Omental fat pad (tissue), 4 donors: ENCODE data around the gene PML. TPM values are rescaled to one million over a fixed set of nuclear protein-coding genes. Genes with fewer than 3 reads are reported as not detected.
"Not testable (repeated sequence)": the region's sequence is repeated elsewhere in the genome, so short reads cannot be mapped to it uniquely, and the experiment has no call there.

ENCODE experiments used
- ATAC-seq: fragments of 150-250 bp; one replicate; pipeline ENCODE4 v1.9.1; 2016; ENCODE audit warnings: mild to moderate bottlenecking, moderate library complexity; ENCODE audit not compliant: low FRiP score
- DNase-seq: peaks from one replicate; pipeline ENCODE4 v3.0.0-alpha.2; 2019; ENCODE audit warnings: low spot score
- total RNA-seq, 4 donors: library from RNA; depleted of rRNA; stranded (reverse); fragments of >200 nt; gene quantifications; one replicate each; pipeline ENCODE4 v1.1.0, GENCODE V29; 2016
- TF ChIP-seq, protein P1 (sequence below), 3 donors: fragments of 450-650 bp; IDR thresholded peaks; one replicate each; pipeline ENCODE4 v1.5.1; 2016 to 2017; ENCODE audit warnings: antibody characterized with exemption in 3 of 3, mild to moderate bottlenecking in 3 of 3, moderate library complexity in 2 of 3

The PML gene
- total RNA-seq, 4 donors from 2014 or later, result 39.3 to 172 (median 86.5) TPM

DNA sequence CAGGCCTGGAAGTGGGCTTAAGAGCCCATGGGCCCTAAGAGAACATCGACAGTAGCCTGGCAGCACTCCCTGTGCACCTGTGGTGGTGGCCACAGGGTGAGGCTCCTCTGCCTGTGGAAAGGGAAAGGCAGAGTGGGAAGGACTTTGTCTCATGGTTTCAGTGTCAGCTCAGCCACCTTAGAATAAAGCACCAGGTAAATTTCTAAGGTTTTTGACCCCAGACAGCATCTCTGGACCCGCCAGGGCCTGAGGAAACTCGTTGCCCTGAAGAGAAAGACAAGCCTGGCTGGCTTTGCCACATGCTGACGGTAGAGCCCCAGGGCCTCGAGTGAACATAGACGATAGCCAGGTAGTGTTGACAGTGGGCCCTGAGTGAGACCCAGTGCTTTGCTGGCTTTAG lies 65.7 kb downstream of the PML start:
- no peak for DNase-seq
- TF ChIP-seq, protein P1, sequence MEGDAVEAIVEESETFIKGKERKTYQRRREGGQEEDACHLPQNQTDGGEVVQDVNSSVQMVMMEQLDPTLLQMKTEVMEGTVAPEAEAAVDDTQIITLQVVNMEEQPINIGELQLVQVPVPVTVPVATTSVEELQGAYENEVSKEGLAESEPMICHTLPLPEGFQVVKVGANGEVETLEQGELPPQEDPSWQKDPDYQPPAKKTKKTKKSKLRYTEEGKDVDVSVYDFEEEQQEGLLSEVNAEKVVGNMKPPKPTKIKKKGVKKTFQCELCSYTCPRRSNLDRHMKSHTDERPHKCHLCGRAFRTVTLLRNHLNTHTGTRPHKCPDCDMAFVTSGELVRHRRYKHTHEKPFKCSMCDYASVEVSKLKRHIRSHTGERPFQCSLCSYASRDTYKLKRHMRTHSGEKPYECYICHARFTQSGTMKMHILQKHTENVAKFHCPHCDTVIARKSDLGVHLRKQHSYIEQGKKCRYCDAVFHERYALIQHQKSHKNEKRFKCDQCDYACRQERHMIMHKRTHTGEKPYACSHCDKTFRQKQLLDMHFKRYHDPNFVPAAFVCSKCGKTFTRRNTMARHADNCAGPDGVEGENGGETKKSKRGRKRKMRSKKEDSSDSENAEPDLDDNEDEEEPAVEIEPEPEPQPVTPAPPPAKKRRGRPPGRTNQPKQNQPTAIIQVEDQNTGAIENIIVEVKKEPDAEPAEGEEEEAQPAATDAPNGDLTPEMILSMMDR (IDR thresholded peaks at IDR 0.05), result no peak
- no peak for ATAC-seq

DNA sequence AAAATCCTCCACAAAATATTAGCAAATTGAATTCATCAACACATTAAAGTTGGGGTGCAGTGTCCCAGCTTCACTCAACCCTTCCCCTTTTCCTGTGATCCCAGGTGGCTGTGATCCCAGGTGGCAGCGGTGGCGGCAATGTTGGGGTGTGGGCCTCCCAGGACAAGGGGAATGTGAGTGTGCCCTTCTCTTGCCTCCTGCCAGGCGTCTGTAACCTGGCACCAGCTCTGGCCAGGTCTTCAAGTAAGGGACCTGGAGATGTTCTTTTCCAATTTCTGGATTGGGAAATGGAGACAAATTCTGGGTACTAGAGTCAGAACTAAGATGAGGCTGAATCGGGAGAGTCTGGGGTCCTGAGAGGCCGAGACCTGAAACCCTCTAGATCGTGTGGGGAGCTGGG lies 67.7 kb downstream of the PML start:
- no peak for DNase-seq
- no peak for ATAC-seq
- TF ChIP-seq, protein P1 (IDR thresholded peaks at IDR 0.05), result no peak

DNA sequence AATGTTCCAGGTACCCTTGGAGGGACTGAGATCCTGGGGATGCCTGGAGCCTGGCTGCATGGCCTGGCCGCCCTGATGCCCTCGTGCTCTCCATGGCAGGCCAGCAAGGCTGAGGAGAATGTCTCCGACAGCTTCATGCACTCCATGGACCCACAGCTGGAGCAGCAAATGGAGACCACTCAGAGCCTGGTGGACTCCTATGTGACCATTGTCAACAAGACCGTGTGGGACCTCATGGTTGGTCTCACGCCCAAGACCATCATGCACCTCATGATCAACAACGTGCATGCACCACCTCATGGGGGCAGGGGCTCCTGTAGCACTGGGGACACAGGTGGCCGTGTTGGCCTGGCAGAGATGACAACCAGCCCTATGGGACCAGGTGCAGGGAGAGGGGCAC lies 68.2 kb downstream of the PML start:
- ATAC-seq (no peak), DNase-seq (no peak)
- TF ChIP-seq, protein P1 (IDR thresholded peaks at IDR 0.05), result no peak

DNA sequence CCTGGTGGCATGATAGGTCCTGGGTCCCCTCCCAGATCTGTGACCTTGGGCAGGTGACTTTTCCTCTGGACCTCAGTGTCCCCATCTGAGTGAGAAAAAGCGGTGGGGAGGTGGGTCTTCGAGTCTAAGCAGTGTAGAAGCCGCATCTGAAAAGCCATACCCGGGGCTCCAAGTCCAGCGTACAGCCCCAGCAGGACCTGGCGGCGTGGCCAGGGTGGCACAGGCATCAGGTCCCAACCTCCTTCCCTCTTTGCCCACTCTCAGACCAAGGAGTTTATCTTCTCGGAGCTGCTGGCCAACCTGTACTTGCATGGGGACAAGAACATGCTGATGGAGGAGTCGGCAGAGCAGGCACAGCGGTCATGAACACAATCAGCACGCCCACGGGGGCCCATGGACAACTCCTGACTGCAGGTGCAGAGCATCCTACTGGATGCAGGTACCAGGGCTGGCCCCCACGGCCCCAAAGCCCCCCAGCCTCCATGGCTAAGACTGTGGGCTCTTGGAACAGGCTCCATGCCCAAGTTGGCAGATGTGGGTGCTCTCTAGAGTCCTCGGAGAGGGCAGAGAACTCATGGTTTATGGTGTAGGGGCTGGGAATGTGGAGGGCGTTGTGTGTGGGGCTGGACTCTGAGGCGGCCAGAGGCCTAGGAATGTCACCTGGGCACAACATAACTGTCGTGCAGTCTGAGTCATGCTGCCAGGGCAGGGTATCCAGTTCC lies 69.1 kb downstream of the PML start:
- not testable (repeated sequence) for ATAC-seq, DNase-seq

DNA sequence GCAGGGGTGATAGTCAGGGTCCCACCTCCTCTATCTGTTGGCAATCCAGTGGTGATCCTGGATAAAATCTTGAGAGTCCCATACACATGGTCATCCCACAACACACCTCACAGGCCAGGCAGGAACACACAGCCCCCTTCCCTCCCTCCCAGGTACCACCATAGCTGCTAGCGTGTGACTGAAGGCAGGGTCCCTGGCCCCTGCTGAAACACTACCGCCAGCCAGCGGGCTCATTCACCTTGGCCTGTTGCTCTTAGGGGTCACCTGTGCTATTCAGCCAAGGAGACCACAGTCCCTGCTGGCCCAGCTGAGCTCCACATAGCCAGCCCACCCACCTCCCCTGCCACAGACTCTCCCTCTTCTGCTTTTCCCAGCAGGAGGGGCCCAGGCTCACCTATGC lies 69.7 kb downstream of the PML start:
- ATAC-seq, DNase-seq: not testable (repeated sequence)

DNA sequence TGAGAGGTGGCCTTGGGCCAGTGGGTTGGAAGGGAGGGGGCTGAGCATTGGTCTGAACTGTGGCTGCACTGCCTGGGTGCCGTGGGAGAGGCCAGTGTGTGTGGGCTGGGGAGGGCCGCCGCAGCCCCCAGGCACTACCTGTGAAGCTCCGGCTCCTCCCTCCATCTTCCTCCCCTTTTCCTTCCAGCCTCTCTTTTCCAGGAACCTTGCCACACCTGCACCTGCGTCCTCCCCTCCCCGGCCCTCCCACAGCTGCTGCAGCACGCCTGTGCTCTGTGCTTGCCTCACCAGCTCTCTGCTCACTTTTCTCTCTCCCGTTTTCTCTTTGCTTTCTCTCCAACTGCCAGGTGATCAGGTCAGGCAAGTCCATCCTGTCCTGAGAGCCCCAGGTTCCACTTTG lies 70.3 kb downstream of the PML start:
- ATAC-seq, DNase-seq: not testable (repeated sequence)

DNA sequence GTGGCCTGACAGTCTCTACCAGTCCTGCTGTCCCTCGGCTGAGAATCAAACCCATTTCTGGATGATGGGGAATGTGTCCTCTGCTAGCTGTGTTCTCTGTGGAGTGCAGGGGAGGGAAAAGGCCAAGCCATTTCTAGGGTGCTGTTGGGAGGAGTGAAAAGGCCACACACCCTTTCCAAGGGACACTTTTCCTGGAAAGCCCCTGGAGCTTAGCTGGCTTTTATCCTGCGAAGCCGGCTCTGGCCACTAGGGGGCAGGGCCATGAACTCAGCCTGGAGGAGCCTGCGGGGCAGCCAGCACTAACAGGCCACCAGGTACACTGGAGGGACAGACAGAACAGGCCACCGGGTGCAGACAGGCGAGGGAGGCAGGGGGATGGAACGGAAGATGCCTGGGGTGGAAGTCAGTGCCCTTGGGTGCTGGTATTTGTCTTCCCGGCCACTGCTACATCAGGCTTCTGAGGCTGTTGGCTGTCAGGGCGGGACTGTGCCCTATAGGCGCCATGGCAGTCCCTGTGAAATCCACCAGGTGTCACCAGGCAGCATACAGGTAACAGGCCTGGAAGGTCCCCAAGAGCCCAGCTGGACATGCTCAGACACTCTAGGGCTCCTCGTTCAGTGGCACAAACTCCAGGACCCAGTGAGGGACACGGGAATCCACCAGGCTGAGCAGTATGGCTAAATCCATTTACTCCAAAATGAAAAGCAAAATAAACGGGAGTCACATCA lies 71.3 kb downstream of the PML start:
- not testable (repeated sequence) for DNase-seq
- peak; percentile 32 for ATAC-seq

DNA sequence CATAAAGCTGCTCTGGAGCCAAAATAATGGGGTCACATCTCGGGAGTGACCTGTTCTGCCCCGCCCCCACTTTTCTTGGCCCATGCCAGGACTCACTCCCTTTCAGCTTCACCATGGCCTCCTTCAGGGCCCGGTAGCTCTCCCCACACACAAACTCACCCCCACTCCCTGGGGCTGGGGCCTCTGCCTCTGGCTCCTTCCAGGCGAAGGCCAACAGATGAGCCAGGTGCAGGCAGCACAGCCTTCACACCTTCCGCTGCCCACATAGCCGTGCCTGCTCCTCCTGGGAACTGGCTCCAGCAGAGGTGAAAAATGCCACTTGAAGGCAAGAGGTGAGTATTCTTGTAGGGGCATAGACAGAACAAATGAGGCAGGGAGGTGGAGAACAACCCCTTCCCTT lies 77.1 kb downstream of the PML start:
- ATAC-seq, DNase-seq: not testable (repeated sequence)

DNA sequence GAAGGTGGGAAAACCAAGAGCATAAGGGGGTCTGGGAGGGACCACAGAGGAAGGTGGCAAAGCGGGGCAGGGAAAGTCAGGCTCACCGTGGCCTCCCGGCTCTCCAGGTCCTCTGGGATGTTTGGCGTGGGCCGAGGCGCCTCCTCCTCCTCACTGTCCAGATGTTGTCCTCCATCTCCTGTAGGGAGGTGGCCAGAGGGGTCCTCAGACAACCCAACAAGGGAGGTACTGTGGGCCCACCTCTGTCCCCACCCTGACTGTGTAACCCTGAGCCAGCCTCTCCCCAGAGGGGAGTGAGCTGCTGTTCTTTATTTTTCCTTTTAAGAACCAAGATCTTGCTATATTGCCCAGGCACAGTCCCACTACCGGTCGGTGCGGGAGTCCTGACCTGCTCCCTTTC lies 77.6 kb downstream of the PML start:
- not testable (repeated sequence) for DNase-seq, ATAC-seq

DNA sequence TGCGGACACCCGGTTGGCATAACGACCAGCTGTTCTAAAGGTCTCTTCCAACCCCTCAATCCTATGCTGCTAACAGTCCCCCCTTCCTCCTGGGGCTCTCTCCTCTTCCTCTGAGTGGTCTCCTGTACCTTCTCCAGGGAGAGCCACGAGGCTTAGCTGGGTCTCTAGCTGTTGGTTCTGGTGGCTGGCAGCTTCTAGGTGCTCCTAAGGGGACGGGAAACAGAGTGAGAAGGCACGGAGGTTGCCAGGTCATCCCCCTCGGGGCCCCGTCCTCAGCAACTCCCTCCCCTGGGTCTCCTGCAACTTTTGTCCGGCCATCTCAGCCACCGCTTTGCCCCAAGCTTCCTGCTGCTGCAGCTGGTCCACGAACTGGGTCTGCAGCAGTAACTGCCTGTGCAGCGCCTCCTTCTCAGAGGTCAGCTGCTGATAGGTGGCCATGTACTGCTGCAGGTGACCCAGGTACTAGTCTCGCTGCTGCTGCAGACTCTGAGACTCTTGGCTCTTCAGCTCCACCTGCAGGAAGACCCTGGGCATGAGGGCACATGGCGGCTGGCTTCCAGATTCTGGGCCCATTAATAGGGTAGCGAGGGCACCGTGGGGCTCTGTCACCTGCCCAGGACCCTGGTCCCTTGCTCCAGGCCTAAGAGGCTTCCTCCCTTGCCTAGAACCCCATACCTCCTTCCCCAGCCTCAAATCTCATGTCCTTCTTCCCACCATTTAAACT lies 78.3 kb downstream of the PML start:
- not testable (repeated sequence) for DNase-seq, ATAC-seq

DNA sequence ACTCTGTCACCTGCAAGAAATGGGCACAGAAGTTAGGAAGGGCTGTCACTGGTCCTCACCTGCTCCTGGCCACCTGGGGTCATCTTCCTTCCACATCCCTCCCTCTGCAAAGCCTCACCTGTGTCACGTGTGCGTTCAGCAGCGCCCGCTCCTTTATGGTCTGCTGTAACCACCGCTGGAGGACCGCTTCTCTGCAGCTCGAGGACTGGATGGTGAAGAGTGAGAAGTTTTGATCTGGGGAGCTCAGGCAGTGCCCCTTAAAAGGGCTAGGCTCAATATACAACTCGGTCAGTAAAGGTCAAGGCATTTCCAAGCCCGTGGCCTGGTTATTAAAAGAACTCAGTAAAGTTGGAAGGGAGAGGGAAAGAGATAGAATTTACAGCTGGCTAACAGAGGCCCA lies 81.3 kb downstream of the PML start:
- not testable (repeated sequence) for DNase-seq, ATAC-seq

DNA sequence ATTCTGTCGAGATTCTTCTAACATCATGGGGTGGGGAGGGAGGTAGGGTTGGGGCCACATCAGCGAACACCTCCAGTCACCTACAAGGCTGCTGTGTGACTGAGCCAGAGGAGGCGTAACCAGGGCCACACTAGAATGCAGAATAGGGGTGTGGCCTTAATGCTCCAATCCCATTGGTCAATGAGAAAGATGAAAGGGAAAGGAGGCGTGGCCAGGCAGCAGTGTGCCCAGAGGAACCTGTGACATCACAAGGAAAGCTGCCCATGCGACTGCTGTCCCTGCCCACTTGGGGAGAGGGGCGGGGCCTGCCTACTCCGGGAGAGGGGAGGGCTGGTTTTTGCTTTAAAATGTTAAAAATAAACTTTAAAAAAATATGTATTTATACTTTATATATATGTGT lies 87.9 kb downstream of the PML start, which contains the start of gene GOLGA6A:
GOLGA6A (minus strand) TSS at position 101 of the 400 bp plus-strand sequence; CDS start at position 60, 41 bp downstream.
- not testable (repeated sequence) for ATAC-seq, DNase-seq

DNA sequence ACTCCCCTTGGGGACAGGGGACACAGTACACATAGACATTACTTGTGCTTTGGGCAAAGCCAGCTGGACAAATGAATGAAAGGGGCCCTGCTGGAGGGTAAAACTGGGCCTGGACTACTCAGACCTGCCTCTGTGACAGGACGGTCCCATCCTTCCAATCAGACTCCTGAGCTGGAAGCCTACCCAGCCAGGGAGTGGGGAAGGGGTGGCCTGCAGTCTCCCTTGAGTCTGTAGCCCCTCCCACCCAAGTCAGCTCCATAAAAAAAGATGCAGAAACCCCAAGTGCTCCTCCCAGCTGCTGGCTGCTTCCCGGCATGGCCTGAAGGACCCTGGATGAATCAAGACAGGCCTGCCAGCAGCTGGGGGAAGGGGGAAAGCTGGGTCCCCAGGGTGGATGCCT lies 100.1 kb downstream of the PML start:
- not testable (repeated sequence) for ATAC-seq, DNase-seq

DNA sequence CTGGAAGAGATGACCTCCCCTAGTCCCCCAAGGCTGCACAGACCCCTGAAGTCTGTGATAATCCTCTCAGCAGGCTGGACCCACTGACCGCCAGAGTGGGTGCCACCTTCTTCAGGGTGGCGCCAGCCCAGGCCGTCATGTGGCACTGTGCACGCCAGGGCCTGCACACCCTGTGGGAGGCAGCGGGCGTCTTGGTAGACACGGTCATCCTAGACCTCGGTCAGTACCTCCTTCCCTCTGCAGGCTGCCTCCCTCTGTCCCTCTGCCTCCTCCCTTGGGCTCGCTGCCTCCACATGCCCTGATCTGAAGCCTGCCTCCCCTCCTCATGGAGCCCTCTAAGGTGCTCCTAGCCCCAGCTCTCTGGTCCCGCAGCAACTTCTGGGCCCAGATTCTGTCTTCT lies 101.1 kb downstream of the PML start:
- ATAC-seq, DNase-seq: not testable (repeated sequence)

DNA sequence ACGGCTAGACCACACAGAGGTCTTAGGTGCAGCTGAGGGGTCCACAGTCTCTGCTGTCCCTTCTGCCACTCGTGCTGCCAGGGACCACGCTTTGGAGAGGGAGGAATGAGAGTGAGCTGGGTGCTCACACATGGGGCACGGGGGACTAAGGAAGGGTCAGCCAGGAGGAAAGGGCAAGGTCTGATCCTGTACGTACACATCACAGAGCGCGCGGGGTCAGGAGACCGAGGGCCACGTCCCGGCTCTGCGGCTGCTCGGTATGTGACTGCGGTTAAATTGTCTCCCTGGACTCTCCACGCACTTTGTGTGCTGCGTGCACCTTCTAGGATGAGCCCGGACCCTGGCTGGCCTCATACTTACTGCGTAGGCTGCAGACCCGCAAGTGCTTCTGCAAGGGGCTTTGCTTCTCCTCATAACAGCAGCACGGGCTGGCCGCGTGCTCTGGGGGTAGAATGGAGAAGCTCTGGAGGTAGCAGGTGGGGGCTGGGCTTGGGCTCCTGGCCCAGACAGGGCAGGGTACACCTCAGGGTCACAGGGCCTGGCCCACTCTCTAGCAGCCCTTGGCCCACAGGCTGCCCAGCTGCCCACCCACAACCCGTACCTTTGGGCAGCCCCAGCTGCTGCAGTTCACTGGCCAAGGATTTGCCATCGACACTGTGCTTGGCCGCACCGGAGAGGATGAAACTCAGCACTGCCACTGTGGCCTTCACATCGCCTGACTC lies 102.4 kb downstream of the PML start:
- DNase-seq, ATAC-seq: not testable (repeated sequence)
